Effector CD4-positive, alpha-beta T cell (primary cell): Measurements from ENCODE around the gene SSX2IP.

Experiments
- DNase-seq: peaks from one replicate; pipeline ENCODE4 v3.0.0-alpha.2; 2020

SSX2IP gene

DNA sequence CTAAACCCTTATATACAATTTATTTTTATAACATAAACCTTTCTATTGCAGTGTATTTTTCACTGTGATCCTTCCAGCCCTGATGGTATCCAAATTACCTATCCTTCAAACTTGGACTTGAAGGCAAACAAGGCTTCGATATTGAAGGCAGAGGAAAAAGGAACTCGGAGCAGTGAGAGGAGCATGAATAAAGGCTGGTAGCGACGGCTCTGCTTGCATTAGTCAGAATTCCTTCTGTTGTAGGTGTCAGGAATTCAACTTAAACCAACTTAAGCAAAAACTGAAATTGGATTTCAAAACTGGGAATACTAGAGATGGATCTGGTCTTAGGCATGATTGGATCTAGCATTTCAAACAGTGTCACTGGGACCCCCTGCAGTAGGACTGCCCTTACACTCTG is 17.8 kb upstream of the SSX2IP start:
- no peak for DNase-seq

DNA sequence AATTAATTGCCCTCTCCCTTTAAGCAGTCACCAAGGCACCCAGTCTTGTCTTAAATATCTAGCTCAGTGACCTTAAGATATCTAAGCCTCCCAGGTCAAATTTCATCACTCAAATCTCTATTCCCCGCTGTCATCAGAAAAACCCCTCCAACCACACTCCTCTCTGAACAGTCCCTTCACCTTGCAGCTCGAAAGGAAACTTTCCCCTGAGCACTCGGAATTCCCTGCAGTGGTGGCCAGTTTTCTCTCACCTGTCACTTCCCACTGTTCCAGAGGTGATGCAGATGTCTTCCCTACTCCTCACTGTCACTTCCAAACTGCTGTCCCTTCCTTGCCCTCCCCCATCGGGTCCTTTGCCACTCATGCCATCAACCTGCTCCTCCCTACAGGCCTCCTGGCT is 15.3 kb upstream of the SSX2IP start:
- no peak for DNase-seq

DNA sequence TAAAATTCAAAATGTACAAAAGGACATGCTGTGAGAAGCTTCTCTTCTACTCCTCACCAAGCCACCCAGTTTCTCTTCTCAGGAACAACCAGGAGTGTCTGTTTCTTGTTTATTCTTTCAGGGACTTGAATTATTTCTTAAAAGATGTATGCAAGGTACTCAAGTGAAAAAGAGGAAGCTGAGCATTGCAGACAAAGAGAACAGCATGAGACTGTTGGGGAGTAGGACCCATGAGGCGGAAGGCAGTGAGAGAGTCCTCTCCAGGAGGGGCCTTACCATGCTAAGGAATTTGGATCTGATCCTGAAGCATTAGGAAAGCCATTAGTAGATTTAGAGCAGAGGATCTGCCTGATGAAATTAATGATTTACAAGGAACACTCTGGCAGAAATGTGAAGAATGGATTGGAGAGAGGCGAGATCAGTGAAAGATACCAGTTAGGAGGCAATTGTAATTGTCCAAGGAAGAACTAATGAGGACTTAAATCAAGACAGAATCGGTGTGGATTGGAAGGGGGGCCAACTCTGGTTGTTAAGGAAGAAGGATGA is 14.7 kb upstream of the SSX2IP start:
- no peak for DNase-seq

DNA sequence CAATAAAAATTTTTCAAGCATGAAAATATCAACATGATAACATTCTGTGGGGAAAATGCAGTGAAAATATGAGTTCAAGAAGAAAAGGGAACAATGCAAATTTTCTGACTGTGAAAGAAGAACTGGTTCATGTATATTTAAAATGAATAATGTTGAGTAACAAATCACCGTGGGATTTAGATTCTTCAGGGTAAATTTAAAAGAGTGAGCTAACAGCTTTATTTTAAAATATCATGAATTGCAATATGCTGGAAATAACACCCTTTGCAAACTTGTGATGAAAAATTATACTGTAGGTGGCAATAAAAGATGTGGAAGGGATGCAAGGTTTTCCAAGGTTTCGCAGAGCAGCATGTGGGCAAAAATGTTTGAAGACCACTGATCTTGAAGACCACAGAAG is 13.2 kb upstream of the SSX2IP start:
- DNase-seq: no peak

DNA sequence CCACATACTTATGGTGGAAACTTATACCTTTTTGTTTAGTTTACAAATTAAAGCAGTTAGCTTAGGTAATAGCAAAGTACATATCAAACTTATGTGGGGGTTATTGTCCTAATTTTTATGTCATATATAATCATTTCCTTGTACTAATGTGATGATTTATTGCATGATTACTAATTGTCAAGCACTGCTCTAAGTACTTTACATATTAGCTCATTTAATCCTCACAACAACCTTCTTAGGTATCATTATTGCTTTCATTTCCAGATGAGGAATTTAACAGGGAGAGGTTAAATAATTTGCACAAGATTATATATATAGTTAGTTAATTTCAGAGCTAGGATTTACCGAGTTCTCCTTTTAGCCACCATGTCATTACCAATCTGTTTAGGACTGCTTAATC is 11.9 kb upstream of the SSX2IP start:
- DNase-seq: no peak

DNA sequence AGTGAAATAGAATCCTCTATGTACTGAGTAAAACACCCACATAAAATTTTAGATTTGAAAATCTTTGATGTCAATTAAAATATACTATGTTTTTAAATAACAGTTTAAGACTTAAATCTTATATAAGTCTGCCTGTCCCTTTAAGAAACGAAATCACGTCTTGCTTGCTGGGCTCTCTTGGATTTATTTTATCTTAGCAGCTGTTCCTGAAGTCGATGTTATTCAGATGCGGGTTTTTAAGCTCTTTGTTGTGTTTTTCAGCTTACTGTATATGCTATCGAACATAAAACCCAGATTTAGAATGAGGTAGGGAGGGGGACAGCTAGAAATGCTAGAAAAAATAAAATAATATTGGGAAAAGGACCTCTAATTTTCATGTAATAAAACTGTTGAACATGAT is 11.1 kb upstream of the SSX2IP start:
- no peak for DNase-seq

DNA sequence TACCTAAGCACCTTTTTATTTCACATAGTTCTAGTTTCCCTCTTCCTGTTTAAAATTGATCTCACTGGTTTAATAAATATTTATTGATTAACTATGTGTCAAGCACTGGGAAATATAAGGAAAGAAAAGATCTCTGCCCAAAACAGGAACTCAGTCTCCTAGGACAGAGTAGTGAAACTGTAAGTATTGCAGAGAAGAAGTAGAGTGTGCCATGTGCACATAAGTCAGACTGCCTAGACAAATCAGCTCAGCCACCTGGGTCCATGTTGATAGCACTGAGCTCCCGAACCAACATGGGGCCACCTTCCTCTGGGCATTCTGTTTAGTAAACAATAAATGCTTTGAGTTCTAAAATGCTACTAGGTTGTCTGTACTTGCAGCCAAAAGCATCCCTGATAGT is 9.8 kb upstream of the SSX2IP start:
- no peak for DNase-seq

DNA sequence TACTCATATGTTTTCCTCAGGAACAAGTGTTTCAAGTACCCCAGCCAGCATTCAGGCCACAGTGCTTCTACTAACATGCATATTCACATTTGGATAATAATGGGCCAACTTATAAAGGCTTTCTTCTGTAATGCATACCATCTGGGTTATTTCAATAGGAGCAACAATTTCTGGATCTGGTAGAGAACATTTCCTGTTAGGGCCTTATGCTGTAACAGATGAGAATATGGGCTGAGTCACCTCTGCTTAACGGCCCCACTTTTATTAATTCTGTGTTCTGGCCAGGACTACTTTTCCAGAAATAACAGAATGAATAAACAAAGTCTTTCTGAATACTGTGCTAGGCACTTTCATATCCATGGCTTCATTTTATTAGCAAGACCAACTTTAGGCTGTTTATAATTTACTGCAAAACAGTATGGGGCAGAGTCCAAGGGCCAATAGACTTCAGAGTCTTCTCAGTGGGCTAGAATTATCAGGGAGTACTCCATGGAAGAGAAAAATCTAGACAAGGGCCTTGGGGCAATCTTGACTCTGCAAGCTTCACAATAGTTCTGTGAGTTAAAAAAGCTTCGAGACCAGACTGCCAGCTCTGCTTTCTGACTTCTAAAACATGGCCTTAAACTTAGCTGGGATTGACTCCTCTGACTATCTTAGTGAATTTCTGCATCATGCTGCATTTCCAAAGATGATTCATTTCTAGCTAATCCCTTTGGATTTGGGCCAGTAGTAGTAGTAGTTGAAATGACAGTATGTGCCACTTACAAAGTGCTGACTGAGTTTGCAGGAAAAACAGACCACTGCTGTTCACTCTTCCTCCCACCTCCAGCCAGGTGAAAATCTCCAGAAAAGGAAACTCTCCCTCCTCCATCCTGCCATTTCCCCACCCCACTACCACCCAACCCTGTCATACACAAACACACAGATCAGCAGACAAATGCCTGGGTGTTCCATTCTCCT is 8.2 kb upstream of the SSX2IP start:
- DNase-seq: no peak

DNA sequence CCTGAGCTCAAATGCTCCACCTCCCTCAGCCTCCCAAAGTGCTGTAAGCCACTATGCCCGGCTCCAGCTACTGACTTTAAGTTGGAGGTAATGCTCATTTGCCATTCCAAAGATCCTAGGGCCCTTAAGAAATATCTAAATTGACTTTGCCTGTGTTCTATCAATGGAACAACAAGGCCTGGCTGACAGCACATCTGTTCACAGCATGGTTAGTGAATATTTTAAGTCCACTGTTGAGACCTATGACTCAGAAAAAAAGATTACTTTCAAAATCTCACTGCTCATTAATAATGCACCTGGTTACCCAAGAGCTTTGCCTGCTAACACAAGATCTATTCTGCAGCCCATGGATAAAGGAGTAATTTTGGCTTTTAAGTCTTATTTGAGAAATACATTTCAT is 3.5 kb upstream of the SSX2IP start:
- no peak for DNase-seq

DNA sequence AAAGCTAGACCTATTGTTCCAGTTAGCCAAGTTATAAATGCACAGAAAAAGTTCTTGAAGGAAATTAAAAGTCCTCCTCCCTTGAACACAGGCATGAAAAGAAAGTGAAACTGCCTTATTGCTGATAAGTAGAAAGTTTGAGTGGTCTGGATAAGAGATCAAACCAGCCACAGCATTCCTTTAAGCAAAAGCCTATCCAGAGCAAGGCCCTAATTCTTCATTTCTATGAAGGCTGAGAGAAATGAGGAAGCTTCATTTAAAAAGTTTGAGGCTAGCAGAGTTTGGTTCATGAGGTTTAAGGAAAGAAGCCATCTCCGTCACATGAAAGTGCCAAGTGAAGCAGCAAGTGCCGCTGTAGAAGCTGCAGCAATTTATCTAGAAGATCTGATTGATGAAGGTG is 2.7 kb upstream of the SSX2IP start:
- DNase-seq: no peak

DNA sequence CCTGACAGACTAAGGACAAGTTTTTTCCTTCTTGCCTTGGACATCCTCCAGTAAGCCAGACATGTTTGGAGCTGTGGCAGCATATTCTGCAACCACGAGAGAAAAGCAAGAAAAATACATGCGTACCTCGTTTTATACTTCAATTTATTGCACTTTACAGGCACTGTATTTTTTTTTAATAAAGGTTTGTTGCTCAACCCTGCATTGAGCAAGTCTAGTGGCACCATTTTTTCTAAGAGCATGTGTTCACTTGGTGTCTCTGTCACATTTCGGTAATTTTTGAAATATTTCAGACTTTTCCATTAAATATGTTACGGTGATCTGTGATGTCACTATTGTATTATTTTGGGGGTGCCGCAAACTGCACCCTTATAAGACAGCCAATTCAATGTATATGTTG is 2.1 kb upstream of the SSX2IP start:
- no peak for DNase-seq

DNA sequence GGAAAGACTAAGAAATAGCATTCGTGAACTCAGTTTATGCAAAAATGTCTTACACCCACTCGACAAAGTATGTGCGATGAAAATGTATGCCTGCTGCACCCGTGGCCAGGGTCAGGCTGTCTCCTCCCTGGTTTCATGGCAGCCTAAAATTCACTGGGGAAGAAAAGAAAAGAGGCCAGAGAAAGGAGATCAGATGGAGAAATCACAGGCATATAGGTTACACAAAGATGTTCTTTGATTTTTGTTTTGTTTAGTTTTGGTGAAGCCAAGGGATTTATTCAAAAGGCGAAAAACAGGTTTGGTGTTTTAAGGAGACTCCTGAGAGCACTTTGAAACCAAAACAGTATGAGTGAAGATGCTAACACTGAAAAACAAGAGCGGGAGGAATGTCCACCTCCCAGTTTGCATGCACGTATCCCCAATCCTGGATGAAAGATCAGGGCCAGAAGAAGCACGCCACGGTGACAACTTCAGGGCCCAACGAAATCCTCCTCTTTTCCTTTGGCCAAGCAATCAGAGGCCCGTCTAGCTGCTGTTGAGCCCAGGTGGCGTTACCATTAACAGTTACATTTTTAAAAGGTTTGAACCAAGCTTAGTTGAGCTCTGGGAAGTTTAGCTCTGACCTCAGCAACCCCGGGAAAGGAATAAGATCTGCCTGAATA is 992 bp upstream of the SSX2IP start:
- no peak for DNase-seq

DNA sequence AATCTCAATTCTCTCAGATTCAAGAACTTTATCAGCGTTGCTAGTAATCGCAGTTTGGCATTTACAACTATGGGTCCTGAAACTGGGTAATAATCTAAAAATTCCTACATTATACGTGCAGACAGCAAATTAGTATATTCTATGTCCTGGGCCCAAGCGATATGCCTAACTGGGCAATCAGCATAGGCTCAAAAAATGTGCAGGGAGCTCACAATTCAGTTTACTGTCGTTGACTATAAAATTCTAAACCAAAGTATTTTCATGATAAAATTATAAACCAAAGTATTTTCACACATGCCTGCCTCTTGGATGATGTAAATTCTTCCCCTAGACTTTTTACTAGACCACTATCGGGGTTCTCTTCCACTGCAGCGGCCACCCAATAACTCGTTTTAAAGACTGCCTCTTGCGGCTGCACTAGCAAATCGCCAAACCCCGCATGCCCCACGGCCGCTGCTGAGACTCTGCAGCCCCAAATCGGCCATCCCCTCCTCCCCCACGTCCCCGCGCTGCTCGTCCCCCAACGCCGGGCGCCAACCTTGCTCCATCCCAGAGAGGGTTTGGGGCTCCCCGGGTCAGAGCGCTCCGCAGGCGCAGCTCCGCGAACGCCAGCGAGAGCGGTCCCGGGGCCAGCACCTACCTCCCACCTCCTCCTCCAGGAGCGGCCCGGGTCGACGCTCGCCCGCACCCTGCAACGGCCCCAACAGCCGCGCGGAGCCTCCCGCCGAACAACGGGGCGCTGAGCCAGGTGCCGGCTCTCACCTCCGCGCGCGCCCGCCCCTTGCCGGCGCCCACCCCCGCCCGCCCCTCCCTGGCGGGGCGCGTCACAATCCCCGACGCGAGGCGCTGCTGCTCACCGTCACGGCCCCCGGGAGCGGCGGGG is 506 bp downstream of the SSX2IP start:
- DNase-seq: no peak

DNA sequence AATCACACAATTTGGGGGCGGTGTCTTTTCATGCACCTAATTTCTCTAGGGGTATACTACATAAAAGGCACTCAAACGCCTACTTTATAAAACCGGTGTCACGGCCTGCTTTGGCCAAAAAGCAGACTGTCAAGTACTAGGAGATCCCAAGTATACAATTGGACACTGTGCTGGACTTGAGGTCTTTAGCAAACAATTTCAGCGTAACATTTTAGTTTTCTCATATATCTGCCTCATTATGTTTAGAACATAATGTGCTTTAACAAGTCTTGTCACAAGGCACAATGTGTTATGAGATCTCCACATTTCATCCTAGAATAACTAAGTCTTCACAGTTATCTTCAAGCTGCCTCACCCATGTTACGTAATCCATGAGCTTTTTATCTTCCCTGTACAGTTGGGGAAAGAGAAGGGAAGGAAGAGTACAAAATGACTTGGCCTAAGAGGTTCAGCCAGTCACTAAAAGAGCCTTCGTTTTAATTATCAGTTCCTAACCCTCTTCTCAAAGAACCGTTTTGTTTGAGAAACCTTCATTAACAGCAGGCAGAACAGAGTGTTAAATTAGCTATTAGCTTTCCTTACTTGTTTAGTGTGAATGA is 1.7 kb downstream of the SSX2IP start:
- DNase-seq: no peak

DNA sequence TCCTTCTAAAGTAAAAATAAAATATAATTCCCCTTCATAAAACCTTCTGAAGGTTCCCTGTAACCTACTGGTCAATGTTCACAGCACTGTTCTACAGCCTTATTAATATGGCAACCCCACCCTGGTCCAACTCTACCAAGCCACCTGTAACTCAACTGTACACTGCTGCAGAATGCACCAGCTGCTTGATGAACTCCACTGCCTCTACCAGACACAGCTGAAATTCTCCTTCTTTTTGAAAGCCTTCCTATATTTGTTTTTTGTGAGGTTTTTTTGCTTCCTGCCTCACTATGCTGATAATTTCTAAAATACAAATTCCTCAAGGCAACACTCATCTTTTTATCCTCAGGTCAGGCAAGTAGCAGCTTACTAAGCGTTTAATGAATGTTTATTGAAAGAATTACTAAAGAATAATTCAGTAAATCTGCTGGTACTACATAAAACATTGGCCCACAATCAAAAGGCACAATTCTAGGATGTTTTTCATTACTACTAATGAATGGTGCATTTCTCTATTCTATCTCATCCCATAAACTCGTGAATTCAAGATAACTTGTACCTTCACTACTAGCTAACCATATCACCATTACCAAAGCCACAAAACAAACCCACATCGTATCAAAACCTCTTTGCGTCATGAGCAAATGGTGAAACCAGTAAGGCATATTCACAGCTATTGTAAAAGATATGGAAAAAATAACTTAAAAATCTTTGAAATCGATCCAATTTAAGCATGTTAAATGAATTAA is 2.4 kb downstream of the SSX2IP start:
- DNase-seq: no peak

DNA sequence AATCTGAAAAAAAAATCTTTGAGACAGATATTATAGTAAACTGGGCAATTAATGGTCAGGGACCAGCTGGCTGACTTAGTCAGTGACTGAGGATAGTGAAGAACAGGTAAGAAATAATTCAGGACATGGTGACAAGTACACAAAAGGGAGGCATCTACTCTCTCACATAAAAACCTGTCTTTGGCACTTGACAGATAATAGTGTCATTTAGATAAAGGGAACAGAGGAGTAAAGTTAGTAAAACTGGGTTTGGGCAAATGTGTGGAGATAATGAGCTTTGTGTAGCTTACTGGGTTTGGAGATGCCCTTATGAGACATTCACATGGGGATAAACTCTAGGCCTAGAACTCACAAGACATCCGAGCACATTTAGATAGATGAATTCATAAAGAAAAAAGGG is 4.0 kb downstream of the SSX2IP start:
- no peak for DNase-seq

DNA sequence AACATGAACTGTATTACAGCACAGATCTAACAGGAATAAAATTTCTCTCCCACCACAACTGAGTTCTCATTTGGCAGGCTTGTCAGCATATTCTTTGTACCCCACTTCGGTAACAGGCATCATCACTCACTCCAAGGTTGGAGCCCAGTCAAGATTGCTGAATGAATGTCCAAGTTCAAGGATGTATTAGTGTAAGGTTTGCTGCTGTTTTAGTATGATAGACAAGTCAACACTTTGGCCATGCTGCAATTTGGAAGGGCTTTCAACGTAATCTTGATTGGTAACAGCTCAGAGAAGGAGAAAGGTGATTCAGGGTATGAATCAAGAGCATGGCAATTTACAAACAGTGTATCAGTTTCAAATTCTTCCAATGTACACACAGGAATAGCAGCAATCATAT is 6.8 kb downstream of the SSX2IP start:
- no peak for DNase-seq

DNA sequence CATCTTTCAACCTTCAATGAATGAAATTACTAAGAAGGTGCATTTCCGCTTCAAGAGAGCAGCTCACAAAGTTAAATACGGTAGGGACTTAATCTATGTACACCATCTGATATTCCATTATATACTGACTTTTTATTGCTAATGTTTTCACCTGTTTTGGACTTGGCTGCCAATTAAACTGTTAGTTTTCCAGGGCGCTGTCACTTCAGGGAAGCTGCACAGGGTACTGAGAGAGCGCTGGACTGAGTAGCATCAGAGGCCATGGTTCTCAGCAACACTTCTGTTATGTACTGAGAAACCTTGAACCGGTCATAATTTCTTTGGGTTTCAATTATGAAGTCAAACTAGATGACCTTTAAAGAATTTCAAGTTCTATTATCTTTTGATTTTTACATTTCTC is 8.2 kb downstream of the SSX2IP start:
- no peak for DNase-seq

DNA sequence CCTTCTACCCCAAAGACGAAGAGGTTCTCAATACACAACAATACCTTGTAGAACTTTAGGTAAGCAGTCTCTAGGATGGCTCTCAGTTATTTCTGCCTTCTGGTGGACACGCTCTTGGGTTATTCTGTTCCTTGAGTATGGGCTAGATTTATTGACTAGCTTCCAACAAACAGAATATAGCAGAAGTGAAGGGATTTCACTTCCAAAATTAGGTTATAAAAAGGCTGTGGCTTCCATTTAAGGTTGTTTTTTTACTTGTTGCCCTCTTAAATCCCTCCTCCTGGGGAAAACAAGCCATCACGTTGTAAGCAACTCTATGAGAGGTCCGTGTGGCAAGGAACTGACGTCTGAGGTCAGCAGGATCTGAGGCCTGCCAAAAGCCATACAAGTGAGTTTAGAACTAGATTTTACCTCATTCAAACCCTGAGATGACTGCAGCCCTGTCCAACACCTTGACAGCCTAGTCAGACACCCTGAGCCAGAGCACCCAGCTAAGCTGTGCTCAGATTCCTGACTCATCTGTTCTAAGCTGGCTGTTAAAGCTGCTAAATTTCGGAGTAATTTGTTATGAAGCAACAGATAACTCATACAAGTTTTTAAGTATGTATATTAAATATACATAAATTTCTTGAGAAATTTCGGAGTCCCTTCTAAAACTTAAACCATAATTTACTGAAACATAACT is 12.7 kb downstream of the SSX2IP start:
- no peak for DNase-seq

DNA sequence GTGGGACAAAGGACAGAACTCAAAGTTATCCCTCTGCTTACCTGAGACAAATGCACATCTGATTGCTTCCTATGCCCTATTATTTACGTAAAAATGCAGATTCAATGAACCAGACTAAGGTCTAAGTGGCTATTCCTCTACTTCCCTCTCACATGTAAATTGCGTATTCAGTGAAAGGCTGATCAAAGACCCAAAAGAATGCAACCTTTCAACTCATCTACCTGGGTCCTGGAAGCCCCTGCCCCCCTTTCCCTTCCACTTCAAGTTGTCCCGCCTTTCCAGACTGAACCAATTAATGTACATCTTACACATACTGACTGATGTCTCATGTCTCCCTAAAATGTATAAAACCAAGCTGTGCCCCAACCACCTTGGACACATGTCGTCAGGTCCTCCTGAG is 14.6 kb downstream of the SSX2IP start:
- no peak for DNase-seq

DNA sequence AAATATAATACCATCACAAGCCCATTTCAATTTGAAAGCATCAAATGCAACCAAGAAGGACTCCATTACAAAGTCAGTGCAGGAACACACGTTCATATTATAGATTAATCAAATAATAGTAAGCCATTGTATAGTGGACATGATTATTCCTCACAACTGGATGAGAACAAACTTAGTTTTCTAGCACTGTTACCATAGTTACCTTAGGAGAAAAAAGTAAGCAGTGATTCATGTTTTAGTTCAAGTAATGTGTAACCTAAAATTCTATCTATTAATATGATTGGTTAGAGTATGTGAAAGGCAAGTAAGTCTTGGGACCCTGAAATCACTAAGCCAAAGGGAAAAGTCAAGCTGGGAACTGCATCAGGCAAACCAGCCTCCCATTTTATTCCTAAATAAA is 15.2 kb downstream of the SSX2IP start:
- no peak for DNase-seq
